Body of pancreas (tissue), 4 donors: ENCODE data around the gene TLR9. TPM values are rescaled to one million over a fixed set of nuclear protein-coding genes. Genes with fewer than 3 reads are reported as not detected.

ENCODE experiments used
- ATAC-seq: fragments of 150-250 bp; one replicate; pipeline ENCODE4 v1.9.1; 2016
- DNase-seq, 4 donors: peaks; one replicate each; pipeline ENCODE4 v3.0.0-alpha.2; 2019
- H3K27ac ChIP-seq, 4 donors: fragments of 200-600 bp; sonication (generic); 1 replicate in 3 of 4; 2 replicates in 1 of 4; pipeline versions ENCODE4 v1.5.1 to v1.6.1; 2016 to 2019; ENCODE audit warnings: mild to moderate bottlenecking in 1 of 4, mixed read lengths in 1 of 4, moderate library complexity in 1 of 4
- H3K27me3 ChIP-seq, 2 donors: fragments of 200-600 bp; sonication (generic); one replicate each; pipeline ENCODE4 v1.6.0; 2016; ENCODE audit warnings: mild to moderate bottlenecking in 1 of 2
- H3K36me3 ChIP-seq, 2 donors: fragments of 200-600 bp; sonication (generic); replicated peaks in 1 of 2; 2 replicates each; pipeline ENCODE4 v1.5.1; 2016; ENCODE audit warnings: low read depth in 2 of 2; ENCODE audit not compliant: insufficient read depth in 1 of 2
- H3K4me1 ChIP-seq: fragments of 200-600 bp; sonication (generic); one replicate; pipeline ENCODE4 v1.6.0; 2016
- H3K4me3 ChIP-seq, 2 donors: fragments of 200-600 bp; sonication (generic); 1 replicate in 1 of 2; 2 replicates in 1 of 2; pipeline ENCODE4 v1.5.1; 2016 to 2019
- H3K9me3 ChIP-seq, 3 donors: fragments of 200-600 bp; sonication (generic); 1 replicate in 2 of 3; 2 replicates in 1 of 3; pipeline ENCODE4 v1.5.1; 2016
- CTCF ChIP-seq, 7 experiments: fragments of 450-650 bp in 4 of 7; fragments of 200-600 bp in 3 of 7; sonication (generic) in 3 of 7; IDR thresholded peaks; one replicate each; pipeline ENCODE4 v1.5.1; 2016 to 2019; ENCODE audit warnings: antibody characterized with exemption in 7 of 7
- POLR2A ChIP-seq, 3 donors: fragments of 450-650 bp; IDR thresholded peaks; one replicate each; pipeline ENCODE4 v1.6.1; 2016; ENCODE audit warnings: antibody characterized with exemption in 3 of 3, mild to moderate bottlenecking in 2 of 3
- WGBS, 2 donors: methylation state at CpG; one replicate each; pipeline ENCODE4 v1.1.5; 2017; 5-methylcytosine and 5-hydroxymethylcytosine counted together
- intact Hi-C: fragments of 100-400 bp; cut with DNase I; formaldehyde crosslinking; loops from one replicate; pipeline ENCODE4 v1.15.1; 2023
- microRNA counts, 2 donors: library from miRNA; unstranded; fragments of <30 nt; microRNA quantifications; one replicate each; lab custom pipeline; 2017
- microRNA-seq, 2 donors: library from miRNA; unstranded; fragments of <30 nt; microRNA quantifications; one replicate each; pipeline ENCODE4, GENCODE V29; 2016; ENCODE audit warnings: borderline number of aligned reads in 2 of 2, borderline replicate concordance in 2 of 2
- small RNA-seq: library from RNA; depleted of rRNA; stranded (forward); fragments of <200 nt; gene quantifications from one replicate; pipeline ENCODE3, GENCODE V24; 2016
- total RNA-seq, 2 donors: library from RNA; depleted of rRNA; stranded (reverse); fragments of >200 nt; gene quantifications; one replicate each; pipeline ENCODE4 v1.1.0, GENCODE V29; 2016

Gene TLR9
- total RNA-seq, 2 donors from 2014 or later, result 0.26 TPM; not detected in 1

GRCh38 chr3:52171514-52172261 is 53.8 kb downstream of the TLR9 start:
- no peak for DNase-seq

More at GRCh38 chr3:52171514-52172261, 53.8 kb downstream of the TLR9 start:
- H3K36me3 ChIP-seq, result no peaks in the 10 kb centered on the region
- no peak overlapping the region for H3K27ac ChIP-seq
- H3K4me1 ChIP-seq, result no peaks in the 10 kb centered on the region
- intact Hi-C loops, result no loop called here
- no peaks in the 10 kb centered on the region for H3K9me3 ChIP-seq
- no peaks in the 10 kb centered on the region for H3K27me3 ChIP-seq
- no peak for ATAC-seq
- WGBS, 2 donors, result 83 to 86% methylated on average over 3 of the region's 3 CpGs
- TF ChIP-seq CTCF (IDR thresholded peaks at IDR 0.05) (no peak), POLR2A (IDR thresholded peaks at IDR 0.05) (no peak)
- H3K4me3 ChIP-seq, result no peak overlapping the region

MicroRNAs encoded within 50 kb of the gene (microRNA counts, 767-probe panel; counts per million panel counts)
- microRNA hsa-let-7g-5p (lab: Ali Mortazavi, UCI), result 9,307 to 14,232 counts per million in 2 donors

Small RNA genes within 50 kb of the gene (microRNA-seq; reads per million reads assigned to microRNA genes)
- gene MIRLET7G, result 103,065 to 106,051 reads per million in 2 donors

Small RNA genes within 50 kb of the gene (small RNA-seq; reads per million reads assigned to genes)
- 403 reads per million, percentile 98 among the genes with 10 or more reads in this experiment for gene MIRLET7G

Other genes starting within 250 kb of the TLR9 start
- gene ACY1, start 242.1 kb downstream of the TLR9 start, total RNA-seq, result 10 to 100 TPM; 31.1 to 40.2 TPM
- 100 to 1,000 TPM; 370 to 792 TPM for gene RPL29, start 229.8 kb downstream of the TLR9 start, total RNA-seq
- 1 to 10 TPM; 2.6 to 3.3 TPM for gene DUSP7, start 169.1 kb downstream of the TLR9 start, total RNA-seq
- gene POC1A, start 71.2 kb downstream of the TLR9 start, total RNA-seq, result 1 to 10 TPM in 1 of 2 donors, under 1 TPM in 1; 0.26 to 3.3 TPM
- gene ALAS1, start 27.5 kb downstream of the TLR9 start, total RNA-seq, result 10 to 100 TPM; 13.5 to 63.6 TPM
- 10 to 100 TPM; 26.7 to 35.8 TPM for gene TWF2, start 13.5 kb upstream of the TLR9 start, total RNA-seq
- gene PPM1M, start 20.1 kb upstream of the TLR9 start, total RNA-seq, result 10 to 100 TPM in 1 of 2 donors, 1 to 10 TPM in 1; 6.9 to 15.3 TPM
- gene WDR82, start 53.0 kb upstream of the TLR9 start, total RNA-seq, result 10 to 100 TPM; 19.1 to 21.5 TPM
- 10 to 100 TPM in 1 of 2 donors, 1 to 10 TPM in 1; 5.4 to 25.4 TPM for gene GLYCTK, start 62.2 kb upstream of the TLR9 start, total RNA-seq
- 10 to 100 TPM in 1 of 2 donors, 1 to 10 TPM in 1; 6.0 to 14.8 TPM for gene DNAH1, start 90.7 kb upstream of the TLR9 start, total RNA-seq
- 10 to 100 TPM; 40.7 to 49.4 TPM for gene BAP1, start 184.4 kb upstream of the TLR9 start, total RNA-seq
- gene PHF7, start 185.0 kb upstream of the TLR9 start, total RNA-seq, result 1 to 10 TPM; 4.0 to 4.9 TPM
- gene SEMA3G, start 219.5 kb upstream of the TLR9 start, total RNA-seq, result 10 to 100 TPM in 1 of 2 donors, 1 to 10 TPM in 1; 3.9 to 13.2 TPM
- gene TNNC1, start 228.4 kb upstream of the TLR9 start, total RNA-seq, result 10 to 100 TPM in 1 of 2 donors, under 1 TPM in 1; 0.99 to 10.4 TPM
- 100 to 1,000 TPM in 1 of 2 donors, 10 to 100 TPM in 1; 58.9 to 115 TPM for gene NISCH, start 230.0 kb upstream of the TLR9 start, total RNA-seq